ENCODE data around the gene CNMD. TPM values are rescaled to one million over a fixed set of nuclear protein-coding genes. Genes with fewer than 3 reads are reported as not detected.

Gene CNMD
- not detected for polyA plus RNA-seq

GRCh38 chr13:52739468-52740071 is at the start of gene CNMD:
Gene CNMD, minus strand, starts transcription at chr13:52739820. Its CDS starts 119 bp downstream, at chr13:52739701.
- Mint-ChIP-seq H3K27me3 (ENCODE audit: low read depth in 3 of 3) (peaks cover 8 to 23% (median 9%) of the 10 kb centered on the region in 3 donors), H3K4me3 (peak within 1 kb of the TSS in 4 of 5 donors; percentile 47 to 64 (median 51)), H3K4me1 (peaks cover 5 to 9% of the 10 kb centered on the region in 2 donors), H3K27ac (no peak within 1 kb of the TSS), H3K36me3 (no peaks in the 10 kb centered on the region), H3K9me3 (peaks cover 0 to 3% (median 0%) of the 10 kb centered on the region in 6 donors)
- no peak for DNase-seq

- H3K4me1 Mint-ChIP-seq: no peaks in the 10 kb centered on the region
- H3K36me3 Mint-ChIP-seq: no peaks in the 10 kb centered on the region
- H3K4me3 Mint-ChIP-seq: no peak overlapping the region
- no peak for DNase-seq
- no peaks in the 10 kb centered on the region for H3K9me3 Mint-ChIP-seq
- no peak overlapping the region for H3K27ac Mint-ChIP-seq
- peaks cover 2 to 9% (median 8%) of the 10 kb centered on the region in 3 donors for H3K27me3 Mint-ChIP-seq (ENCODE audit: low read depth in 3 of 3)
These were observed 48.4 kb upstream of the CNMD start for GRCh38 chr13:52788011-52788410.

DNA sequence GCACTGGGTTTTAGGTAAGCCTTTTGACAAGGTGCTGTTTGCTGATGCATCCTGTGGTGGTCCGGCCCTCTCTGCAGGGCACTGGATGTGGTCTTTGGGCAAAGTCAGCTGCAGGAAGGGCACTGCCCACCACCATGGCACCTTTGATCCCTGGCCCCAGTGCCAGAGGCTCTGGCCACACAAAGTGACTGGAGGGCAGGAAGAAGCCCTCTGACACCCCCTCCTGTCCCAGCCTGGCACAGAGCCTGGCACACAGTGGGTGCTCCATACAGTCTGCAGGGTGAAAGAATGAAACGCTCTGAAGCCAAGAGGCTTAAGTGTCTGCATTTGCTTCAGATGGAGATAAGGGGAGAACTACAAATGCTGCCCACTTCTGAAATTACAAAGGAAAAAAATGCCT is 47.6 kb upstream of the CNMD start:
- DNase-seq: no peak
- Mint-ChIP-seq H3K4me3 (no peak overlapping the region), H3K36me3 (no peaks in the 10 kb centered on the region), H3K27ac (no peak overlapping the region), H3K27me3 (ENCODE audit: low read depth in 3 of 3) (peaks cover 2 to 9% (median 8%) of the 10 kb centered on the region in 3 donors), H3K9me3 (no peaks in the 10 kb centered on the region), H3K4me1 (no peaks in the 10 kb centered on the region)

DNA sequence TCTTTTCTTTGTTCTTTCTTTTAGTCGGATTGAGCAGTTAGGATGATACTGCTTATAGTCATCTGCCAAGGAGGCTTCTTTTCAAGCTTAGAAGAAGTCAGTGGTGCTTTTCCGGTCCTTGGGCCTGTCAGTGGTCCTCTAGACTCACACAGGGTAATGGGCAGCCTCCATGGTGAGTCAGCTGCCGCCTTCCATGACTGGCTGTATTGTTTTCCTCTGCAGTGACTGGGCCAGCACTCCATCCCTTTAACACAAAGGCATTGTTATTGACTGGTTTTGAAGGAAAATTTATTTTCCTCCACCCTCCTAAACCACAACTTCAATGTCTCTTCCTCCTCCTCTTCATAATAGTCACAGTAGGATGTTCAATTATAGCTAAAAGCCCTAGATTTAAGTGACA is 47.1 kb upstream of the CNMD start:
- Mint-ChIP-seq H3K36me3 (no peaks in the 10 kb centered on the region), H3K27ac (no peak overlapping the region), H3K9me3 (no peaks in the 10 kb centered on the region), H3K27me3 (ENCODE audit: low read depth in 3 of 3) (peaks cover 2 to 9% (median 8%) of the 10 kb centered on the region in 3 donors), H3K4me3 (no peak overlapping the region), H3K4me1 (no peaks in the 10 kb centered on the region)
- DNase-seq: no peak

GRCh38 chr13:52785739-52786138 is 46.1 kb upstream of the CNMD start:
- no peaks in the 10 kb centered on the region for H3K36me3 Mint-ChIP-seq

DNA sequence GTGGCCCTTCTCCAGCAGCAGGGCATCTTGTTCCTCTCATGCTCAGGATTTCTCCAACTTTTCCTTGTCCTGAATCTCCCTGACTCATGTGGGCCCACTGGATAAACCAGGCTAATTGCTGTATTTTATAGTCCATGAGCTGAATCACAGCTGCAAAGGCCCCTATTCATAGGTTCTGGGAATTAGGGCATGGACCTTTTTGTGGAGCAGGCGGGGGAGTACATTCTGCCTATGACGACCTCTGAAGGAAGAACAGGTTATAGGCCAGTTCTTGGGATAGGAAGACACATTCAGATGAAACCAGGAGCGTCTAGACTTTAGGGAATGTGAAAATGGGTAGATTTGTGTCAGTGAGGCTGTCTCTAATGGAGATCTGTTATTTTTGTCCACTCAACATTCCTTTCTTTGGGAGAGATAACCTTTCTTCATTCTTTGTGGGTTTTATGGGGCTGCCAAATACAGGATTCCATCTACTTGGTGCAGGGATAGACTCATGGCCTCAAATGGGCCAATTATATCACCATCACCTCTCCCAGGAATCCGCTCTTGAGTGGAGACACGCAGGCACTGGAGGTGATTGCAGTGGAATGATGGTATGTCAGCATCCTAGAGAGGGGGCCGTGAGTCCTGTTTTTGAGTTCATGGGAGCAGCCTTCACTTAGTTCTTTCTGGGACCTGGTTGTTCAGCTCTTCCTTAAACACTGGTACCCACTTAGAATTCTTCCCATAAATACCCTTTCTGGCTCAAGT is 45.1 kb upstream of the CNMD start:
- Mint-ChIP-seq H3K36me3 (no peaks in the 10 kb centered on the region), H3K27me3 (ENCODE audit: low read depth in 3 of 3) (peaks cover 0 to 8% (median 7%) of the 10 kb centered on the region in 3 donors), H3K4me1 (no peaks in the 10 kb centered on the region), H3K4me3 (no peak overlapping the region), H3K27ac (no peak overlapping the region), H3K9me3 (no peaks in the 10 kb centered on the region)
- DNase-seq: no peak

More at GRCh38 chr13:52785739-52786138, 46.1 kb upstream of the CNMD start:
- H3K9me3 Mint-ChIP-seq: no peaks in the 10 kb centered on the region
- no peak overlapping the region for H3K27ac Mint-ChIP-seq
- peaks cover 2 to 9% (median 8%) of the 10 kb centered on the region in 3 donors for H3K27me3 Mint-ChIP-seq (ENCODE audit: low read depth in 3 of 3)
- no peak for DNase-seq
- no peak overlapping the region for H3K4me3 Mint-ChIP-seq
- no peaks in the 10 kb centered on the region for H3K4me1 Mint-ChIP-seq

GRCh38 chr13:52783943-52784342 is 44.3 kb upstream of the CNMD start:
- Mint-ChIP-seq H3K9me3 (no peaks in the 10 kb centered on the region), H3K4me1 (no peaks in the 10 kb centered on the region), H3K36me3 (no peaks in the 10 kb centered on the region), H3K4me3 (no peak overlapping the region), H3K27me3 (ENCODE audit: low read depth in 3 of 3) (peaks cover 0 to 8% (median 7%) of the 10 kb centered on the region in 3 donors), H3K27ac (no peak overlapping the region)
- DNase-seq: no peak

- no peaks in the 10 kb centered on the region for H3K36me3 Mint-ChIP-seq
- H3K4me1 Mint-ChIP-seq: no peaks in the 10 kb centered on the region
- H3K9me3 Mint-ChIP-seq: no peaks in the 10 kb centered on the region
- no peak overlapping the region for H3K4me3 Mint-ChIP-seq
- H3K27me3 Mint-ChIP-seq (ENCODE audit: low read depth in 3 of 3): peaks cover 0 to 8% (median 4%) of the 10 kb centered on the region in 3 donors
- no peak for DNase-seq
- H3K27ac Mint-ChIP-seq: no peak overlapping the region
These were observed 43.1 kb upstream of the CNMD start for GRCh38 chr13:52782471-52783448.

GRCh38 chr13:52780611-52781010 is 41.0 kb upstream of the CNMD start:
- DNase-seq: no peak
- Mint-ChIP-seq H3K27ac (no peak overlapping the region), H3K4me3 (no peak overlapping the region), H3K9me3 (no peaks in the 10 kb centered on the region), H3K36me3 (no peaks in the 10 kb centered on the region), H3K27me3 (ENCODE audit: low read depth in 3 of 3) (peaks cover 0 to 8% (median 0%) of the 10 kb centered on the region in 3 donors), H3K4me1 (no peaks in the 10 kb centered on the region)

DNA sequence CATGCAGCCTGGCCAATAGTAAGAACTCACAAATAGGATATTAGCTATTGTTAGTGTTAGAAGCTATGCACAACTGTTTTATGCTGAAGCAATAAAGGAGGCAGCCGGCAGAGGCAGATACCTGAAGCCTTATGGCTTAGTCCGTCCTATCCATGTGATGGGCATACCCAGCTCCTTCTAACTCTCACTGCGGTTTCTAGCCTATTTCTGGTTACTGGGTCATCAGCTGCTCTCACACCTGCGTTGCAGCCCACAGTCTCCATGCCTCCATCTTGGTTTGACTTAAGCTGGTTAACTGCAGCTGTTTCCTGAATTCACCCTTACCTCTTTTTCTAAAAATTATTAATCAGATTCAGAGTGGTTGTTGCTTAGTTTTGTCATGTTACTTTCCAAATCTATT is 40.5 kb upstream of the CNMD start:
- DNase-seq: no peak
- Mint-ChIP-seq H3K27me3 (ENCODE audit: low read depth in 3 of 3) (peaks cover 0 to 3% (median 0%) of the 10 kb centered on the region in 3 donors), H3K4me1 (no peaks in the 10 kb centered on the region), H3K4me3 (no peak overlapping the region), H3K9me3 (no peaks in the 10 kb centered on the region), H3K27ac (no peak overlapping the region), H3K36me3 (no peaks in the 10 kb centered on the region)

GRCh38 chr13:52779103-52779502 is 39.5 kb upstream of the CNMD start:
- Mint-ChIP-seq H3K27me3 (ENCODE audit: low read depth in 3 of 3) (peaks cover 0 to 2% (median 0%) of the 10 kb centered on the region in 3 donors), H3K9me3 (no peaks in the 10 kb centered on the region), H3K4me1 (no peaks in the 10 kb centered on the region), H3K27ac (no peak overlapping the region), H3K36me3 (no peaks in the 10 kb centered on the region), H3K4me3 (no peak overlapping the region)
- no peak for DNase-seq

DNA sequence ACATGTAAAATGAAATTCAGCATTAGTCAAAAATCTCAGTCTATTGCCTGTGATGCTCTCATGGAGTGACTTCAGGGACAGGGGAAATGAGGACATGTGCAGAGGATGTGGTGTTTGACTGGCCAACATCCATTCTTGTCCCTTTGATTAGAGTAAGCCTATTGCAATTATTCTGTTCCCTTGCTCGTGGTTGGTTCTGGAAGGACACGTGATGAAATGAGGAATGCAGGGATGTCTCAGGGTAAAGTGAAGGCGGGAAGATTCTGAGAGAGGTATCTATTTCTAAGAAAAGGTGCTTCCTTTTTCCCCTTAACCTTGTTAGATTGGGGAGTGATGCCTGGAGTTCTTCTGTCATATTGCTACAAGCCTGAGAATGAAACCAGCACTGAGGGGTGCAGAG is 37.1 kb upstream of the CNMD start:
- H3K4me1 Mint-ChIP-seq: no peaks in the 10 kb centered on the region
- peaks cover 0 to 4% (median 0%) of the 10 kb centered on the region in 3 donors for H3K27me3 Mint-ChIP-seq (ENCODE audit: low read depth in 3 of 3)
- no peak for DNase-seq
- no peak overlapping the region for H3K27ac Mint-ChIP-seq
- H3K4me3 Mint-ChIP-seq: no peak overlapping the region
- no peaks in the 10 kb centered on the region for H3K9me3 Mint-ChIP-seq
- H3K36me3 Mint-ChIP-seq: no peaks in the 10 kb centered on the region

- H3K4me3 Mint-ChIP-seq: no peak overlapping the region
- H3K9me3 Mint-ChIP-seq: no peaks in the 10 kb centered on the region
- H3K36me3 Mint-ChIP-seq: no peaks in the 10 kb centered on the region
- DNase-seq: no peak
- no peak overlapping the region for H3K27ac Mint-ChIP-seq
- H3K4me1 Mint-ChIP-seq: no peaks in the 10 kb centered on the region
- H3K27me3 Mint-ChIP-seq (ENCODE audit: low read depth in 3 of 3): peaks cover 0 to 4% (median 0%) of the 10 kb centered on the region in 3 donors
These were observed 35.9 kb upstream of the CNMD start for GRCh38 chr13:52775511-52775910.

Measured in immature natural killer cell (primary cell).